ENCODE data around the gene ABR.

- TF ChIP-seq USF2 (IDR thresholded peaks at IDR 0.05) (no peak), CHD2 (IDR thresholded peaks at IDR 0.05; ENCODE audit: low read length, partially characterized antibody) (no peak), HMGXB4 (CRISPR knock-in tag; IDR thresholded peaks at IDR 0.05; ENCODE audit: borderline replicate concordance) (no peak), EP300 (IDR thresholded peaks at IDR 0.05) (no peak), CEBPB (IDR thresholded peaks at IDR 0.05) (no peak)
Measured at GRCh38 chr17:1197379-1197778, 17.6 kb upstream of the ABR start.
